ENCODE measurements around the gene PLCXD1.

The PLCXD1 gene

GRCh38 chrX:332496-332860, 51.3 kb downstream of the PLCXD1 start:
- H3K27ac ChIP-seq, result no peak overlapping the region
- no peak for DNase-seq (ENCODE audit: low read depth, low spot score)

- no peak overlapping the region for H3K27ac ChIP-seq
- DNase-seq (ENCODE audit: low read depth, low spot score), result no peak
Measured at GRCh38 chrX:332916-333610, 51.9 kb downstream of the PLCXD1 start.

- no peak overlapping the region for H3K27ac ChIP-seq
- no peak for DNase-seq (ENCODE audit: low read depth, low spot score)
Measured at GRCh38 chrX:333611-334311, 52.6 kb downstream of the PLCXD1 start.

GRCh38 chrX:334331-334891, 53.2 kb downstream of the PLCXD1 start:
- DNase-seq (ENCODE audit: low read depth, low spot score), result no peak
- no peak overlapping the region for H3K27ac ChIP-seq

GRCh38 chrX:334971-335757, 54.0 kb downstream of the PLCXD1 start:
- H3K27ac ChIP-seq, result no peak overlapping the region
- DNase-seq (ENCODE audit: low read depth, low spot score), result no peak

GRCh38 chrX:335758-336155, 54.6 kb downstream of the PLCXD1 start:
- H3K27ac ChIP-seq, result no peak overlapping the region
- DNase-seq (ENCODE audit: low read depth, low spot score), result no peak

- H3K27ac ChIP-seq, result no peak overlapping the region
- DNase-seq (ENCODE audit: low read depth, low spot score), result no peak
Measured at GRCh38 chrX:336227-336626, 55.0 kb downstream of the PLCXD1 start.

GRCh38 chrX:337331-337831, 56.2 kb downstream of the PLCXD1 start:
- no peak for DNase-seq (ENCODE audit: low read depth, low spot score)
- H3K27ac ChIP-seq, result no peak overlapping the region

- DNase-seq (ENCODE audit: low read depth, low spot score), result no peak
Measured at GRCh38 chrX:338281-338835, 57.2 kb downstream of the PLCXD1 start.

GRCh38 chrX:338836-339400, 57.7 kb downstream of the PLCXD1 start:
- H3K27ac ChIP-seq, result no peak overlapping the region
- DNase-seq (ENCODE audit: low read depth, low spot score), result no peak

More at GRCh38 chrX:338281-338835, 57.2 kb downstream of the PLCXD1 start:
- H3K27ac ChIP-seq, result no peak overlapping the region

GRCh38 chrX:340121-340520, 58.9 kb downstream of the PLCXD1 start:
- DNase-seq (ENCODE audit: low read depth, low spot score), result no peak
- H3K27ac ChIP-seq, result no peak overlapping the region

- H3K27ac ChIP-seq, result no peak overlapping the region
- DNase-seq (ENCODE audit: low read depth, low spot score), result no peak
Measured at GRCh38 chrX:340641-341423, 59.7 kb downstream of the PLCXD1 start.

- no peak for DNase-seq (ENCODE audit: low read depth, low spot score)
- H3K27ac ChIP-seq, result no peak overlapping the region
Measured at GRCh38 chrX:341541-342101, 60.4 kb downstream of the PLCXD1 start.

GRCh38 chrX:344371-344901, 63.3 kb downstream of the PLCXD1 start:
- DNase-seq (ENCODE audit: low read depth, low spot score), result no peak
- no peak overlapping the region for H3K27ac ChIP-seq

GRCh38 chrX:345020-345925, 64.1 kb downstream of the PLCXD1 start:
- H3K27ac ChIP-seq, result no peak overlapping the region
- no peak for DNase-seq (ENCODE audit: low read depth, low spot score)

- H3K27ac ChIP-seq, result no peak overlapping the region
- DNase-seq (ENCODE audit: low read depth, low spot score), result no peak
Measured at GRCh38 chrX:346034-346813, 65.0 kb downstream of the PLCXD1 start.
